HG03139 (cell line): Measurements from ENCODE around the gene SRD5A2.

Experiments used
- ATAC-seq: cut with Tn5 transposase; IDR thresholded peaks from one replicate; pipeline ENCODE4 v1.9.1; 2021; ENCODE audit not compliant: unreplicated experiment

Gene SRD5A2

GRCh38 chr2:31580321-31581117, at the start of gene SRD5A2:
Gene SRD5A2 (minus strand): TSS chr2:31580938. CDS start chr2:31580900, 38 bp downstream.
- no peak for ATAC-seq

GRCh38 chr2:31606509-31606908, 25.8 kb upstream of the SRD5A2 start:
- ATAC-seq = no peak

GRCh38 chr2:31598694-31599093, 18.0 kb upstream of the SRD5A2 start:
- no peak for ATAC-seq

- no peak for ATAC-seq
Measured at GRCh38 chr2:31586230-31586629, 5.5 kb upstream of the SRD5A2 start.

GRCh38 chr2:31581124-31581795, 522 bp upstream of the SRD5A2 start:
- ATAC-seq = no peak

GRCh38 chr2:31579996-31580320, 780 bp downstream of the SRD5A2 start:
- no peak for ATAC-seq

- no peak for ATAC-seq
Measured at GRCh38 chr2:31578316-31578715, 2.4 kb downstream of the SRD5A2 start.

GRCh38 chr2:31577143-31577542, 3.6 kb downstream of the SRD5A2 start:
- no peak for ATAC-seq

GRCh38 chr2:31568585-31569201, 12.0 kb downstream of the SRD5A2 start:
- no peak for ATAC-seq

GRCh38 chr2:31567679-31568078, 13.1 kb downstream of the SRD5A2 start:
- ATAC-seq = no peak

GRCh38 chr2:31563273-31563839, 17.4 kb downstream of the SRD5A2 start:
- no peak for ATAC-seq

- ATAC-seq = no peak
Measured at GRCh38 chr2:31561823-31562222, 18.9 kb downstream of the SRD5A2 start.

GRCh38 chr2:31558401-31559295, 22.1 kb downstream of the SRD5A2 start:
- no peak for ATAC-seq

- ATAC-seq = no peak
Measured at GRCh38 chr2:31556940-31557339, 23.8 kb downstream of the SRD5A2 start.

GRCh38 chr2:31555967-31556706, 24.6 kb downstream of the SRD5A2 start:
- no peak for ATAC-seq

GRCh38 chr2:31553362-31553761, 27.4 kb downstream of the SRD5A2 start:
- ATAC-seq = no peak

- no peak for ATAC-seq
Measured at GRCh38 chr2:31547485-31547884, 33.3 kb downstream of the SRD5A2 start.

GRCh38 chr2:31541853-31542252, 38.9 kb downstream of the SRD5A2 start:
- ATAC-seq = no peak

- ATAC-seq = no peak
Measured at GRCh38 chr2:31539505-31539904, 41.2 kb downstream of the SRD5A2 start.

- ATAC-seq = no peak
Measured at GRCh38 chr2:31535768-31536167, 45.0 kb downstream of the SRD5A2 start.
